ENCODE results near the gene TRIM42.

- TF ChIP-seq CTCF (IDR thresholded peaks at IDR 0.05; ENCODE audit: insufficient read depth, low read depth, low read length) (no peak), EZH2 (IDR thresholded peaks at IDR 0.05; ENCODE audit: insufficient read depth, low read length) (no peak)
Measured at GRCh38 chr3:140635276-140635675, 42.6 kb upstream of the TRIM42 start.
